ENCODE data around the gene PRKAG2.

GRCh38 chr7:151823566-151824372 lies 53.1 kb downstream of the PRKAG2 start:
- TF ChIP-seq CTCF (IDR thresholded peaks at IDR 0.05), result no peak
- no peak for TF ChIP-seq ZFX (IDR thresholded peaks at IDR 0.05; ENCODE audit: borderline replicate concordance)
